ENCODE measurements around the gene ZCCHC24.

The ZCCHC24 gene

GRCh38 chr10:79491143-79491835 lies 45.9 kb upstream of the ZCCHC24 start:
- H3K27ac ChIP-seq = no peak overlapping the region
- H3K79me2 ChIP-seq (ENCODE audit: insufficient read depth, low read depth) = no peaks in the 10 kb centered on the region
- no peak overlapping the region for H2AFZ ChIP-seq (ENCODE audit: low read depth)
- no peak overlapping the region for H3K9ac ChIP-seq
- H3K27me3 ChIP-seq (ENCODE audit: insufficient read depth, low read depth) = no peaks in the 10 kb centered on the region
- TF ChIP-seq, protein P1, sequence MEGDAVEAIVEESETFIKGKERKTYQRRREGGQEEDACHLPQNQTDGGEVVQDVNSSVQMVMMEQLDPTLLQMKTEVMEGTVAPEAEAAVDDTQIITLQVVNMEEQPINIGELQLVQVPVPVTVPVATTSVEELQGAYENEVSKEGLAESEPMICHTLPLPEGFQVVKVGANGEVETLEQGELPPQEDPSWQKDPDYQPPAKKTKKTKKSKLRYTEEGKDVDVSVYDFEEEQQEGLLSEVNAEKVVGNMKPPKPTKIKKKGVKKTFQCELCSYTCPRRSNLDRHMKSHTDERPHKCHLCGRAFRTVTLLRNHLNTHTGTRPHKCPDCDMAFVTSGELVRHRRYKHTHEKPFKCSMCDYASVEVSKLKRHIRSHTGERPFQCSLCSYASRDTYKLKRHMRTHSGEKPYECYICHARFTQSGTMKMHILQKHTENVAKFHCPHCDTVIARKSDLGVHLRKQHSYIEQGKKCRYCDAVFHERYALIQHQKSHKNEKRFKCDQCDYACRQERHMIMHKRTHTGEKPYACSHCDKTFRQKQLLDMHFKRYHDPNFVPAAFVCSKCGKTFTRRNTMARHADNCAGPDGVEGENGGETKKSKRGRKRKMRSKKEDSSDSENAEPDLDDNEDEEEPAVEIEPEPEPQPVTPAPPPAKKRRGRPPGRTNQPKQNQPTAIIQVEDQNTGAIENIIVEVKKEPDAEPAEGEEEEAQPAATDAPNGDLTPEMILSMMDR (conservative IDR thresholded peaks at IDR 0.05; ENCODE audit: low read depth, low read length) = no peak
- no peak overlapping the region for H3K4me2 ChIP-seq
- H4K20me1 ChIP-seq (ENCODE audit: insufficient read depth) = no peaks in the 10 kb centered on the region
- no peaks in the 10 kb centered on the region for H3K36me3 ChIP-seq (ENCODE audit: insufficient read depth)
- no peak overlapping the region for H3K4me3 ChIP-seq (IDR thresholded peaks at IDR 0.05; ENCODE audit: insufficient read depth, low read depth, low read length)
- no peaks in the 10 kb centered on the region for H3K4me1 ChIP-seq (ENCODE audit: low read depth, poor library complexity, severe bottlenecking)

DNA sequence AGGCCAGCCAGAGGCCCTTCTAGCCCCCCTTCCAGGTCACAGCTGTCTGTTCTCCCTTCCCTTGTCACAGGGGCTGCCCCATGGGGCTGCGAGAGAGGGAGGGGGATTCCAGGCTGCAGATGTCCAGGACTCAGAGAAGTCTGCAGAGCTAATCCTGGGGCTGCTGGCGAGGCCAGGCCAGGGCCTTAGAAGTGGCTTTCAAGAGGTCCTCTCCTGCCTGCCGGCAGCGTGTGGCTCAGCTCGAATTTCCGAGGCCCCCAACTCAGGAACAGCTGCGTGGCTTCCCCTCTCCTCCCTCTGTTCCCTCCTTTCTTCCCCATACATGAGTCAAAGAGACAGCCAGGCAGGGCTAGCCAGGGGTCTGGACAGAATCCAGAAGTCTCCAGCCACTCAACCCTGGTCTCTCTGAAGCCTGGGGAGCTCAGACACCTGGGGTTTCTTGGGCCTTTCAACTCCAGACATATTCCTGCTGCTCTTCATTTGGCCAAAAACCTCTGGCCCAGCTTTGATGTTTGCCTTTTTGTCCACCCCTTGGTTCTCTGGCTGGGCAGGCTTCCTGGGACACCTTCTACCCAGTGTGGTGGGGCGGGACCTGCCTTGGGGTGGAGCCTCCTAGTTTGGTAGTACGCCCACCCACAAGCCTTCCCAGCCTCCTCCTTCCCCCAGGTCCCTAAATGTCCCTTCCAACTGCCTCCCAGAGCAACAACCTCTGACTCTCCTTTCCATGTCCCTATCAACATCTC lies 45.1 kb upstream of the ZCCHC24 start:
- Histone ChIP-seq H3K9ac (no peak overlapping the region), H3K36me3 (ENCODE audit: insufficient read depth) (no peaks in the 10 kb centered on the region), H3K79me2 (ENCODE audit: insufficient read depth, low read depth) (no peaks in the 10 kb centered on the region), H3K27me3 (ENCODE audit: insufficient read depth, low read depth) (no peaks in the 10 kb centered on the region), H3K4me1 (ENCODE audit: low read depth, poor library complexity, severe bottlenecking) (no peaks in the 10 kb centered on the region), H3K4me2 (no peak overlapping the region), H2AFZ (ENCODE audit: low read depth) (no peak overlapping the region), H3K27ac (no peak overlapping the region), H3K4me3 (IDR thresholded peaks at IDR 0.05; ENCODE audit: insufficient read depth, low read depth, low read length) (no peak overlapping the region), H4K20me1 (ENCODE audit: insufficient read depth) (no peaks in the 10 kb centered on the region)
- TF ChIP-seq, protein P1 (conservative IDR thresholded peaks at IDR 0.05; ENCODE audit: low read depth, low read length) = no peak

DNA sequence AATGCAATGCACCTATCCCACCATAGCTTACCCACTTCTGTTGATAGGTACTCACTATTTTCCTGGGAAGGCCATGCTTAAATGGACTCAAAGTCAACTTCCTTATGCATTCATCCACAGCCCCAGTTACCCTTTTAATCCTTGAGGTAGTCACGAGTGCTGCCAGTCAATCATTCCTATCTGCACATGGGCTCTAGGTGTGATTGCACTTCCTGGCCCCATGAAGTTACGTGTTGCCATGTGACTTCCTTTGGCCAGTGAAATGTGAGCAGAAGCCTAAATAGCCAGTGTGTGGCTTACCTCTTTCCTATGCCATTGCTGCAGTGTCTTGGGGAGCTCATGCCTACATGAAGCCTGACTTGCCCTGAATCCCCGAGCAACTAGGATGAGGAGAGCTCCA lies 43.4 kb upstream of the ZCCHC24 start:
- Histone ChIP-seq H4K20me1 (ENCODE audit: insufficient read depth) (no peaks in the 10 kb centered on the region), H3K9ac (no peak overlapping the region), H3K27me3 (ENCODE audit: insufficient read depth, low read depth) (no peaks in the 10 kb centered on the region), H3K36me3 (ENCODE audit: insufficient read depth) (no peaks in the 10 kb centered on the region), H3K4me1 (ENCODE audit: low read depth, poor library complexity, severe bottlenecking) (no peaks in the 10 kb centered on the region), H3K4me2 (no peak overlapping the region), H3K79me2 (ENCODE audit: insufficient read depth, low read depth) (no peaks in the 10 kb centered on the region), H3K27ac (no peak overlapping the region), H2AFZ (ENCODE audit: low read depth) (no peak overlapping the region), H3K4me3 (IDR thresholded peaks at IDR 0.05; ENCODE audit: insufficient read depth, low read depth, low read length) (no peak overlapping the region)
- TF ChIP-seq, protein P1 (conservative IDR thresholded peaks at IDR 0.05; ENCODE audit: low read depth, low read length) = no peak

- no peak overlapping the region for H3K4me3 ChIP-seq (IDR thresholded peaks at IDR 0.05; ENCODE audit: insufficient read depth, low read depth, low read length)
- H3K9ac ChIP-seq = no peak overlapping the region
- H2AFZ ChIP-seq (ENCODE audit: low read depth) = no peak overlapping the region
- TF ChIP-seq, protein P1 (conservative IDR thresholded peaks at IDR 0.05; ENCODE audit: low read depth, low read length) = no peak
- no peaks in the 10 kb centered on the region for H3K27me3 ChIP-seq (ENCODE audit: insufficient read depth, low read depth)
- H3K36me3 ChIP-seq (ENCODE audit: insufficient read depth) = no peaks in the 10 kb centered on the region
- no peaks in the 10 kb centered on the region for H3K4me1 ChIP-seq (ENCODE audit: low read depth, poor library complexity, severe bottlenecking)
- no peaks in the 10 kb centered on the region for H3K79me2 ChIP-seq (ENCODE audit: insufficient read depth, low read depth)
- no peaks in the 10 kb centered on the region for H4K20me1 ChIP-seq (ENCODE audit: insufficient read depth)
- H3K27ac ChIP-seq = no peak overlapping the region
- H3K4me2 ChIP-seq = no peak overlapping the region
Measured at GRCh38 chr10:79488336-79488735, 42.9 kb upstream of the ZCCHC24 start.
